ENCODE results near the gene DLG2.

DLG2 gene

GRCh38 chr11:85602526-85603213 is 24.5 kb downstream of the DLG2 start:
- ChIA-PET POLR2A (no interaction called here), CTCF (interaction anchor here (1.1 kb wide), 1 partner anchor 26 kb away, joined by 3 read pairs; the partner anchor contains the start of gene TMEM126B)
- no peaks in the 10 kb centered on the region for H3K36me3 ChIP-seq (ENCODE audit: control insufficient read depth in 4 of 4, insufficient read depth in 4 of 4, low read length in 3 of 4)
- H3K27ac ChIP-seq (ENCODE audit: insufficient read depth in 1 of 2, low read depth in 1 of 2, low read length in 2 of 2, poor library complexity in 1 of 2, severe bottlenecking in 2 of 2), result no peak overlapping the region
- no peak for DNase-seq
- no peaks in the 10 kb centered on the region for H3K9me3 ChIP-seq (ENCODE audit: control extremely low read depth in 1 of 5, control insufficient read depth in 4 of 5, insufficient read depth in 2 of 5, low read depth in 1 of 5, low read length in 4 of 5)
- WGBS (ENCODE audit: insufficient coverage), result no CpG with 5 or more reads among the region's 2 CpGs
- no peak overlapping the region for H3K4me3 ChIP-seq (ENCODE audit: control insufficient read depth in 1 of 7, extremely low read depth in 1 of 7, insufficient read depth in 4 of 7, low read depth in 2 of 7, low read length in 6 of 7)
- peaks cover 0 to 3% (median under 1%) of the 10 kb centered on the region in 4 experiments for H3K4me1 ChIP-seq (ENCODE audit: control extremely low read depth in 1 of 4, control insufficient read depth in 4 of 4, insufficient read depth in 4 of 4, low read length in 3 of 4)
- H3K27me3 ChIP-seq (replicated peaks in 2 of 5; ENCODE audit: control insufficient read depth in 4 of 5, insufficient read depth in 5 of 5, low read length in 4 of 5), result no peaks in the 10 kb centered on the region

- no peak for DNase-seq
- no peaks in the 10 kb centered on the region for H3K9me3 ChIP-seq (ENCODE audit: control extremely low read depth in 1 of 5, control insufficient read depth in 4 of 5, insufficient read depth in 2 of 5, low read depth in 1 of 5, low read length in 4 of 5)
- ChIA-PET CTCF (no interaction called here), POLR2A (no interaction called here)
- no peaks in the 10 kb centered on the region for H3K36me3 ChIP-seq (ENCODE audit: control insufficient read depth in 4 of 4, insufficient read depth in 4 of 4, low read length in 3 of 4)
- no peak overlapping the region for H3K4me3 ChIP-seq (ENCODE audit: control insufficient read depth in 1 of 7, extremely low read depth in 1 of 7, insufficient read depth in 4 of 7, low read depth in 2 of 7, low read length in 6 of 7)
- 76% methylated on average over 5 of the region's 5 CpGs for WGBS (ENCODE audit: insufficient coverage)
- H3K27ac ChIP-seq (ENCODE audit: insufficient read depth in 1 of 2, low read depth in 1 of 2, low read length in 2 of 2, poor library complexity in 1 of 2, severe bottlenecking in 2 of 2), result no peak overlapping the region
- H3K27me3 ChIP-seq (replicated peaks in 2 of 5; ENCODE audit: control insufficient read depth in 4 of 5, insufficient read depth in 5 of 5, low read length in 4 of 5), result no peaks in the 10 kb centered on the region
- peaks cover 0 to 3% (median under 1%) of the 10 kb centered on the region in 4 experiments for H3K4me1 ChIP-seq (ENCODE audit: control extremely low read depth in 1 of 4, control insufficient read depth in 4 of 4, insufficient read depth in 4 of 4, low read length in 3 of 4)
These were observed 28.1 kb downstream of the DLG2 start for GRCh38 chr11:85599083-85599482.

- Histone ChIP-seq H3K9me3 (ENCODE audit: control extremely low read depth in 1 of 5, control insufficient read depth in 4 of 5, insufficient read depth in 2 of 5, low read depth in 1 of 5, low read length in 4 of 5) (no peaks in the 10 kb centered on the region), H3K4me1 (ENCODE audit: control extremely low read depth in 1 of 4, control insufficient read depth in 4 of 4, insufficient read depth in 4 of 4, low read length in 3 of 4) (peaks cover 0 to 3% (median under 1%) of the 10 kb centered on the region in 4 experiments), H3K27ac (ENCODE audit: insufficient read depth in 1 of 2, low read depth in 1 of 2, low read length in 2 of 2, poor library complexity in 1 of 2, severe bottlenecking in 2 of 2) (no peak overlapping the region), H3K36me3 (ENCODE audit: control insufficient read depth in 4 of 4, insufficient read depth in 4 of 4, low read length in 3 of 4) (no peaks in the 10 kb centered on the region), H3K27me3 (replicated peaks in 2 of 5; ENCODE audit: control insufficient read depth in 4 of 5, insufficient read depth in 5 of 5, low read length in 4 of 5) (no peaks in the 10 kb centered on the region), H3K4me3 (ENCODE audit: control insufficient read depth in 1 of 7, extremely low read depth in 1 of 7, insufficient read depth in 4 of 7, low read depth in 2 of 7, low read length in 6 of 7) (no peak overlapping the region)
- no peak for DNase-seq
- no CpG with 5 or more reads among the region's 2 CpGs for WGBS (ENCODE audit: insufficient coverage)
- POLR2A ChIA-PET, result no interaction called here
- CTCF ChIA-PET, result interaction anchor here (0.9 to 1.6 kb wide), 4 partner anchors 12 to 258 kb away, joined by 3 to 4 read pairs (median 3); partner anchors contain the start of gene CCDC83
These were observed 30.3 kb downstream of the DLG2 start for GRCh38 chr11:85596886-85597285.

GRCh38 chr11:85595285-85595884 is 31.8 kb downstream of the DLG2 start:
- peak; percentile 61 to 77 (median 75) for DNase-seq
- Histone ChIP-seq H3K36me3 (ENCODE audit: control insufficient read depth in 4 of 4, insufficient read depth in 4 of 4, low read length in 3 of 4) (no peaks in the 10 kb centered on the region), H3K27ac (ENCODE audit: insufficient read depth in 1 of 2, low read depth in 1 of 2, low read length in 2 of 2, poor library complexity in 1 of 2, severe bottlenecking in 2 of 2) (no peak overlapping the region), H3K9me3 (ENCODE audit: control extremely low read depth in 1 of 5, control insufficient read depth in 4 of 5, insufficient read depth in 2 of 5, low read depth in 1 of 5, low read length in 4 of 5) (no peaks in the 10 kb centered on the region), H3K4me1 (ENCODE audit: control extremely low read depth in 1 of 4, control insufficient read depth in 4 of 4, insufficient read depth in 4 of 4, low read length in 3 of 4) (peaks cover 0 to 3% (median under 1%) of the 10 kb centered on the region in 4 experiments), H3K4me3 (ENCODE audit: control insufficient read depth in 1 of 7, extremely low read depth in 1 of 7, insufficient read depth in 4 of 7, low read depth in 2 of 7, low read length in 6 of 7) (no peak overlapping the region), H3K27me3 (replicated peaks in 2 of 5; ENCODE audit: control insufficient read depth in 4 of 5, insufficient read depth in 5 of 5, low read length in 4 of 5) (no peaks in the 10 kb centered on the region)
- ChIA-PET CTCF (interaction anchor here (1.0 kb wide), 2 partner anchors 374 to 814 kb away, joined by 3 to 4 read pairs; no protein-coding TSS in a partner anchor), POLR2A (no interaction called here)

GRCh38 chr11:85590848-85591483 is 36.2 kb downstream of the DLG2 start:
- no peaks in the 10 kb centered on the region for H3K27me3 ChIP-seq (replicated peaks in 2 of 5; ENCODE audit: control insufficient read depth in 4 of 5, insufficient read depth in 5 of 5, low read length in 4 of 5)
- CTCF ChIA-PET, result interaction anchor here (0.9 to 3.9 kb wide), 7 partner anchors 19 to 1754 kb away, joined by 3 to 24 read pairs (median 3); no protein-coding TSS in a partner anchor
- peaks cover 0 to 6% (median 0%) of the 10 kb centered on the region in 5 experiments for H3K9me3 ChIP-seq (ENCODE audit: control extremely low read depth in 1 of 5, control insufficient read depth in 4 of 5, insufficient read depth in 2 of 5, low read depth in 1 of 5, low read length in 4 of 5)
- no peaks in the 10 kb centered on the region for H3K4me1 ChIP-seq (ENCODE audit: control extremely low read depth in 1 of 4, control insufficient read depth in 4 of 4, insufficient read depth in 4 of 4, low read length in 3 of 4)
- no peaks in the 10 kb centered on the region for H3K36me3 ChIP-seq (ENCODE audit: control insufficient read depth in 4 of 4, insufficient read depth in 4 of 4, low read length in 3 of 4)
- no peak overlapping the region for H3K4me3 ChIP-seq (ENCODE audit: control insufficient read depth in 1 of 7, extremely low read depth in 1 of 7, insufficient read depth in 4 of 7, low read depth in 2 of 7, low read length in 6 of 7)
- peak; percentile 25 to 57 (median 52) for DNase-seq
- no peak overlapping the region for H3K27ac ChIP-seq (ENCODE audit: insufficient read depth in 1 of 2, low read depth in 1 of 2, low read length in 2 of 2, poor library complexity in 1 of 2, severe bottlenecking in 2 of 2)
- 91% methylated on average over 4 of the region's 4 CpGs for WGBS (ENCODE audit: insufficient coverage)
- POLR2A ChIA-PET, result no interaction called here

GRCh38 chr11:85589373-85589772 is 37.8 kb downstream of the DLG2 start:
- WGBS (ENCODE audit: insufficient coverage), result 100% methylated on average over 1 of the region's 3 CpGs
- ChIA-PET POLR2A (no interaction called here), CTCF (interaction anchor here (0.7 to 3.9 kb wide), 9 partner anchors 8 to 1830 kb away, joined by 3 to 24 read pairs (median 3); no protein-coding TSS in a partner anchor)
- peaks cover 0 to 6% (median 0%) of the 10 kb centered on the region in 5 experiments for H3K9me3 ChIP-seq (ENCODE audit: control extremely low read depth in 1 of 5, control insufficient read depth in 4 of 5, insufficient read depth in 2 of 5, low read depth in 1 of 5, low read length in 4 of 5)
- no peak for DNase-seq
- H3K36me3 ChIP-seq (ENCODE audit: control insufficient read depth in 4 of 4, insufficient read depth in 4 of 4, low read length in 3 of 4), result no peaks in the 10 kb centered on the region
- H3K27me3 ChIP-seq (replicated peaks in 2 of 5; ENCODE audit: control insufficient read depth in 4 of 5, insufficient read depth in 5 of 5, low read length in 4 of 5), result no peaks in the 10 kb centered on the region
- no peaks in the 10 kb centered on the region for H3K4me1 ChIP-seq (ENCODE audit: control extremely low read depth in 1 of 4, control insufficient read depth in 4 of 4, insufficient read depth in 4 of 4, low read length in 3 of 4)
- no peak overlapping the region for H3K27ac ChIP-seq (ENCODE audit: insufficient read depth in 1 of 2, low read depth in 1 of 2, low read length in 2 of 2, poor library complexity in 1 of 2, severe bottlenecking in 2 of 2)
- no peak overlapping the region for H3K4me3 ChIP-seq (ENCODE audit: control insufficient read depth in 1 of 7, extremely low read depth in 1 of 7, insufficient read depth in 4 of 7, low read depth in 2 of 7, low read length in 6 of 7)

GRCh38 chr11:85582111-85582510 is 45.0 kb downstream of the DLG2 start:
- H3K4me1 ChIP-seq (ENCODE audit: control extremely low read depth in 1 of 4, control insufficient read depth in 4 of 4, insufficient read depth in 4 of 4, low read length in 3 of 4), result no peaks in the 10 kb centered on the region
- no peak overlapping the region for H3K4me3 ChIP-seq (ENCODE audit: control insufficient read depth in 1 of 7, extremely low read depth in 1 of 7, insufficient read depth in 4 of 7, low read depth in 2 of 7, low read length in 6 of 7)
- no peak overlapping the region for H3K27ac ChIP-seq (ENCODE audit: insufficient read depth in 1 of 2, low read depth in 1 of 2, low read length in 2 of 2, poor library complexity in 1 of 2, severe bottlenecking in 2 of 2)
- ChIA-PET CTCF (interaction anchor here (1.1 kb wide), 1 partner anchor 10 kb away, joined by 3 read pairs; no protein-coding TSS in a partner anchor), POLR2A (no interaction called here)
- no peaks in the 10 kb centered on the region for H3K36me3 ChIP-seq (ENCODE audit: control insufficient read depth in 4 of 4, insufficient read depth in 4 of 4, low read length in 3 of 4)
- WGBS (ENCODE audit: insufficient coverage), result 100% methylated on average over 1 of the region's 2 CpGs
- H3K27me3 ChIP-seq (replicated peaks in 2 of 5; ENCODE audit: control insufficient read depth in 4 of 5, insufficient read depth in 5 of 5, low read length in 4 of 5), result no peaks in the 10 kb centered on the region
- peaks cover 0 to 1% (median 0%) of the 10 kb centered on the region in 5 experiments for H3K9me3 ChIP-seq (ENCODE audit: control extremely low read depth in 1 of 5, control insufficient read depth in 4 of 5, insufficient read depth in 2 of 5, low read depth in 1 of 5, low read length in 4 of 5)
- DNase-seq, result no peak

Measured in common myeloid progenitor, CD34-positive (primary cell).